Stimulated activated CD4-positive, alpha-beta T cell treated with anti-CD3 and anti-CD28 coated beads, Interleukin-4, amount 100 ng/mL, for 24 hours (primary cell): ENCODE data around the gene FHAD1.

Experiments used
- DNase-seq: peaks from one replicate; pipeline ENCODE4 v3.0.0-alpha.2; 2020

Gene FHAD1

DNA sequence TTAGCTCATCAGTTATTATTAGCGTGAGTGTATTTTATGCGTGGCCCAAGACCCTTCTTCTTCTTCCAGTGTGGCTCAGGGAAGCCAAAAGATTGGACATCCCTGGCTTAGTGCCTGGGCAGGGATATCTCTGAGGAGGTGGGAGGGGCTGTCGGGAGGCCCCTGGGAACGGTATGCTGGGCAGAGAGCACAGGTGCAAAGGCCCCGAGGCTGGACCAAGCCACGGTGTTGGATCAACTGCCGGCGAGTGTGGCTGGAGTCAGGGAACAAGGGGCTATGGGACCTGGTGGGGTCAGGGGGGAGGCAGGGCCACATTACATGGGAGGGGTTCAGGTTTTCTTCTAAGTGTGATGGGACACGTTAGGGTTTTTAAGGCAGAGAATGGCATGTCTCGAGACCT is 62.7 kb downstream of the FHAD1 start:
- no peak for DNase-seq

DNA sequence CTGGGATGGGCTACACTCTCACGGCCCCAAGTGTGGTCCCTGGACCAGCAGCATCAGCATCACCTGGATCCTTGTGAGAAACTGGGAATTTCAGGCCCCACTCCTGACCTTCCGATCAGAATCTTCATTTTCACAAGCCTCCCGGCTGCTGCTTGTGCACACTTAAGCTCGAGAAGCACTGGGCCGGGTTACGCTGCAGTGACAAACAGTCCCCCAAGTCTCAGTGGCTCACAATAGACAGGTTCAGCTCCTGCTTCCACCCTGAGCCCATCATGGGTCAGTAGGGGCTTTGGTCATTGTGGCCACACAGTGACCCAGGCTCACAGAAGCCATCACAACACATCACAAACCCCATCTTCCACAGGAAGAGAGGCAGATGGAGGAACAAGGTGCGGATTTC is 63.5 kb downstream of the FHAD1 start:
- DNase-seq, result no peak

GRCh38 chr1:15311122-15311822 is 64.2 kb downstream of the FHAD1 start:
- no peak for DNase-seq

GRCh38 chr1:15311880-15312279 is 64.9 kb downstream of the FHAD1 start:
- DNase-seq, result no peak

DNA sequence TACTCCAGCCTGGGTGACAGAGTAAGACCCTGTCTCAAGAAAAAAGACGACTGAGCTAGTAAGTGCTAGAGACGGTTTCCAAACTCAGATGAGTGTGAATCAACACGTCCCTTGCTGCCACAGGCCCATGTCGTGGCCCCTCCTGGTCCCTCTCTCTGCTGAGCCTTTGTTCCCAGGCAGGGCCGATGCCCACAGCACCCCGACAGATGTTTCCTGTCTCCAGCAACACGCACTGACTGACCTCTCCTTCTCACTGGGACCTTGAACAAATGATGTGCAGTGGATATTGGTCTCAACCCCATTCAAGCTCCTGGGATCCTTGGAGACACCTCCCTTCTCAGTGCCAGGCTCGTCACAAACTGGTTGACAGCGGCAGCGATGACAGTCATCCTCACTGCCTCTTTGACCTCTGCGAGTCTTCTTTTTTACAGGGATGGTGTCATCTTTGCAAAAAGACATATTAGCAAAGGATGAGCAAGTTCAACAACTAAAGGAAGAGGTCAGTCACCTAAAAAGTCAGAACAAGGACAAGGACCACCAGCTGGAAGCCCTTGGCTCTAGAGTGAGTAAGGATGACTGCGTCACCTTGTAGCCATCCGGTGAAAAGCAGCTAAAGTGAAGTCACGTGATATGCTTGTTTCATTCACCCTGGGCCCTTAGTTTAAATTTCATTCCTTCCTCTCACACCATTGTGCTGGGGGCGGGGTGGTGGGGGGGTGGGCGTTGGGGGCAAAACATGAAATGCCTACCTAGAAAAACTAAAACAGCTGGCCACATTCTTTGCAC is 65.8 kb downstream of the FHAD1 start:
- DNase-seq, result no peak

DNA sequence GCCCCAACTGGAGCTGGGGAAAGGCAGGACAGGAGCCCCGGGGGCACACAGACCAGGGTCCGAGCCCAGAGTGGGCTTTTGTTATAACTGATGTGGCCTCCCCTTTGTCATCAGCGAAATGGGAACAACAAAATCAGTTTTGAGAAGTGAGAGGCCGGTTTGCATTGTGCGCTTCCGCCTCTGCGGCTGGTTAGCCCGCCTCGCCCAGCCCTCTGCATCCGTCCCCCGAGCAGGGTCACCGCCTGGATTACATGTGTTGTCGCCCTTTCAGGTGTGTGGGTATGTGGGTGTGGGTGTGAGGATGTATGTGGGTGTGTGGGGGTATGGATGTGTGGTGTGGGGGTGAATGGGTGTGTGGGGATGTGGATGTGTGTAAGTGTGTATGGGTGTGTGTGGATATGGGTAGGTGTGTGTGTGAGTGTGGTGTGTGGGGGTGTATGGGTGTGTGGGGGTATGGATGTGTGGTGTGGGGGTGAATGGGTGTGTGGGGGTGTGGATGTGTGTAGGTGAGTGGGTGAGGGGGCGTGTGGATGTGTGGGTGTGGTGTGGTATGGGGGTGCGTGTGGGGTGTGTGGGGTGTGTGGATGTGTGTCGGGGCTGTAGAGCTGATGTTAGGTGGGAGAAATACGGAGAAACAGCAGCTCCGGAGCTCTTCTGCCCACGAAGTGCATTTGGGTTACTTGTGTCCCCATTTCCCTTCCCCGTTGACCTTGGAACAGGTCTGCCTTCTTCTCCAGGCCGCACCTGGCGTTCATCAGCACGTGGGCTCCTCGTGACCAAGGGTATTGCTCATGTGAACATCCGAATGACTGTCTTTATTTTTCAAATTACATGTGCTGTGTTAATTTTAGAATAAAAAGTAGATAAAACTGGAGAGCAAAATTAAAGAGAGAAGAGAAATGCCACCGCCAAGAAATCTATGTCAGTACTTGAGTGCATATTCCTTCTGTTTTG is 67.6 kb downstream of the FHAD1 start:
- no peak for DNase-seq

DNA sequence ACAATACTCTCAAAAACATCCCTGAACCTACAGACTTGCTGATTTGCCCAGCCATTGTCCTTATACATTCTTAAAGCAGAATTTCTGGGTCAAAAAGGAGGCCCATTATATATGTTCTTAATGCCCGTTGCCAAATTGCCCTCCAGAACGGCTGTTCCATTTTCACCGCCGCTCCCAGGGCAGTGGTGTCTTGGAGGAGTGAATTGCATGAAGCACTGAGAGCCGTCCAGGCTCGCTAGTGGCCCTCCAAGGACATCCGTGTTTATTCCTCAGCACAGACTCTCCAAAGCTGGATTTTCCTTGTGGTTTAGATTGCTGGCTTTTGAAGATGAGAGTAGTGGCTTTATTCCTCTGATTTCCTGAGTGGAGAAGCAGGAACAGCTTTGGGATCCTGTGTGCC is 68.8 kb downstream of the FHAD1 start:
- DNase-seq, result no peak

- no peak for DNase-seq
Observed at GRCh38 chr1:15316510-15316909, 69.5 kb downstream of the FHAD1 start.

- DNase-seq, result no peak
Observed at GRCh38 chr1:15320267-15320666, 73.2 kb downstream of the FHAD1 start.

- DNase-seq, result no peak
Observed at GRCh38 chr1:15321601-15322000, 74.6 kb downstream of the FHAD1 start.

GRCh38 chr1:15322648-15323350 is 75.8 kb downstream of the FHAD1 start:
- DNase-seq, result no peak

DNA sequence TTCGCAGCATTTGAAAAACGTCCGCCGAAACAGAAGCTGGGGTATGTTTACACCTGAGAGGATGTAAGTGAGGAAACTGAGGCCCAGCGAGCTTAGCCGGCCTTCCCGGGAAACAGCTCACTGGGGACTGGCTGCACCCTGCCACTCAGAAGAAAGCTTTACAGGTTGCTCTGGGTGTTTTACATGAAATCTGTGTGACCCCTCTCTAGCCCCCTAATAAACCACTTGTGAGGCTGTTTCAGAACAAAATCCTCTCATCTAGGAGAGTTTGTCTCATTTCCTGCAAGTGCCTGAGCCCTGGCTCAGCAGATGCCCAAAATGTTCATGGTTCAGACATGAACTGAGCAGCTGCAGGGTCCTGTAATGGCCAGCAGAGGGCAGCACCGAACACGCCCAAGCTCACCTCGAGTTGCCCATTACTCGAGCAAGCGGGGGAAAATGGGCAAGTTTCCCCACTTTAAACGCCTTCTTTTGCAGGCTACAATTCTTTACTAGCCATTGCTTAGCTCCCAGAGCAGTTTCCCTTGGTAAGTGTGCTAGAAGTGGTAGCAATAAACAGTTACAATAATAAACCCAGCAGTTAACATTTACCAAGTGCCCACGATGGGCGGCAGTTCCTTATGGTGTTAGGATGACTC is 76.4 kb downstream of the FHAD1 start:
- peak; percentile 78 for DNase-seq

DNA sequence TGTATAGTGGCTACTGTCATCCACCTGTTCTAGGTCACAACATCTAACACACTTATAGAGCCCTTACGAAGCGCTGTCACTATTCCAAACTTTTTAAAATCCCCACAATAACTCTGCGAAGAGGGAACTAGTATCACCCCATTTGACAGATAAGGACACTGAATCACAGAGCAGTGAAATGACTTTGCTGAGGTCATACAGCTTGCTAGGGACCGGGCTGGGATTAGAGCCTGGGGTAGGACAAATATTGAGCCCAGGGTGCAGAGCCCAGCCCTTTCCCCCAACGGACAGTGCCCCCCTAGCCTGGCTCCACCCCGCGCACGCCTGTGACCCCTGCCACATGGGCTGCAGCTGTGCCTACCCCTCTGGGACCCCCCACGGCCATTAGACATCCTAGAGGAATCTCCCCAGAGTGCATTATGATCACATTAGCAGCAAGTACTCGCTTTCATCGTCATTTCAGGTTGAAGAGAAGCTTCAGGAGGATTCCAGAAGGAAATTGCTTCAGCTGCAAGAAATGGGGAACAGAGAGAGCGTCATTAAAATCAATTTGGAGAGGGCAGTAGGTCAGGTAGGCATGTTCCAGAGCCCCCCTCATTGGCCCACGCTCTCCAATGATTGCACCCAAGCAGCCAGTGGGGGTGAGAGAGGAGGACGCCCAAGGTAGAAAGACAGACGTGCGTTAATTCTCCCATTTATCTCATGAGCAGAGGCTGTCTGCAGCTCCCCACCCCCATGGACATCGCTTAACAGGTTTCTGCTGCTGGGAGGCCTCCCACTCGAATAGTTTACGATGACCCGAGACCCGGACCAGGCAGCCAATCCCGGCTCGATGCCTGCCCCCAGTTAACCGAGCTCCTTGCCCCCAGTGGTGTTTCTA is 77.2 kb downstream of the FHAD1 start:
- no peak for DNase-seq

DNA sequence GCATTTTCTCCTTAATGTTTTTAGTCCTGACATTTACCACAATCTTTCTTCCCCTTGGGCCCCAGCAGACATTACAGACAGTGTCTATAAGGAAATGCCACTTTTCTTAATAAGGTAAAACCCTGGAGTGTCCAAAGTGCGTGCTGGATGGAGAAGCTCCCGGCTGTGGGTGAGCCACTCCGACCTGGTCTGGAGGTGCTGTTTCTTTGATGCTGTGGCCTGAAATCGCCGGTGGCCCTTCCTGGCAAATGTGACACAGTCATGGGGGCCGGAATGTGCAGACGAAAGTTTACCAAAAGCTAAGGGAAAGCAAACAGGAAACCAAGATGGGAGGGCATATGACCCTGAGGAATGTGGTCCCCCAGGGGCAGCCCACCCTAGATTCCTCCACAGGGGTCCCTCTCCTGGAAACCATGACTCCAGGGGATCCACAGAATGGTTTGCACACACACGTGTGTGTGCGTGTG is 77.9 kb downstream of the FHAD1 start:
- DNase-seq, result no peak

DNA sequence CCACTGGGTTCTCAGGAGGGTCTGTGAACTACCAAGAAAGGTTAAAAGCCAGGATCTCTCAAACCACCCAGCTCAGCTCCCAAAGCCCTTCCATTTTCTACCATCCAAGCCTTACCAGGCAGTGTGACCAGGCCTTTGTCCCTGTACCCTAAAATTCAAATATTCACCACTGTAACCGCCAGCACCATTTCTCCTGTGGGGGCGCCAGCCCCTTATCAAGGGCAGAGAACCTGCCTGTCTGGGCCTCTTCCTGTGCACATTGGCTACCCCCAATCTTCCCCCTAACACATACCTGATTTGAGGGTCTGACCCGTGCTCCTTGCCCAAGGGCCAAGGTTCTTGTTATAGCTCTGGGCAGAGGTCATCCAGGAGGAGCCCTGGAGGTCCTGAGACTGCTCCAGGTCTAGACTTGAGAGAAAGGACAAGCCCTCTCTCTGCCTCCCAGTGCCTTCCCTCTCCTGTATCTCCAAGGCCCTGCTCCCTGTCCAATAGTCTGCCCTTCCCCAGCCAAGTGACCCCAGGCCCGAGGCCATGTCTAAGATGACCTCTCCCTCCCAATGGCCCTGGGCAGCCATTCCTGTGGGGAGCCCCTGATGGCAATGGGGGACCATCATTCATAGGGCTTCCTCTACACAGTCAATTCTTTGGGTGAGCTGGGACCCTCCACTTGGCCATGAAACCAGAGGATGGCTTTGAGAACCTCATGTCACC is 78.5 kb downstream of the FHAD1 start:
- no peak for DNase-seq

DNA sequence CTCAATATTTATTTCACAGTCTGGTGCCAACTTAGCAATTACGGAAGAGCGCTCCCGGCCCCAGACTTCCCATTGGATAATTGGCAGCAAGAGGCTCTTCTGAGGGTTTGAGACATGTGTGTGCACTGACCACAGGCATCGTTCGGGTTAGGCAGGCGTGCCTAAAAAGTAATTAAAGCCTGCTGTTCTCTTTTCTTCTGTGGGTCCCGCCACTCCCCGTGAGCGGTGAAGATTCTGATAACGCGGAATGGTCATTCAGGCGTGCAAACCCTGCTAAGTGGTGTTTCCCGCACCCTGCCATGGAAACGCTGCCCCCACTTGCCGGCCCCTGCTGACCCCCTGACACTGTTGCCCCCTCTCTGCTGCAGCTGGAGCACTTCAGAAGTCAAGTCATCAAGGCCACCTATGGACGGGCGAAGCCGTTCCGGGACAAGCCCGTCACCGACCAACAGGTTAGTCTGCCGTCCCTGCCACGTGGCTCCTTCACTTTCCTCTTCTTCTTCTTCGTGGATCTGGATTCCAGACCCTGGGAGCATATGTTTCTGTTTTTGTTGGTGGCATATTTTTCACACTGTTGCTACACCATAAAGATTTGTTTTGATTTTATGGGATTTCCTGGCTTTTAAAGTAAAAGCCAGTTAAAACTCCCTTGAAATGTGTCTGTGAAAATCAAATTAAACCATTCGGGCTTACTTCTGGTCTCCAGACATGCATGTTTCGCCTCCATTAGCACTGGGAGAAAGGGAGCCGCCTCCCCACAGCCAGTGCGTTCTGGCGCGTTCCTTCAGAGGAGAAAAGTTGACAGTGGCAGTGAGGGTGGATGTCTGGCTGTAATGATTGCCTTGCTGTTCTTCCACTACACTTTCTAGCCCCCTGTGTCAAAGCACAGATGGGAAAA is 79.9 kb downstream of the FHAD1 start:
- DNase-seq, result no peak

DNA sequence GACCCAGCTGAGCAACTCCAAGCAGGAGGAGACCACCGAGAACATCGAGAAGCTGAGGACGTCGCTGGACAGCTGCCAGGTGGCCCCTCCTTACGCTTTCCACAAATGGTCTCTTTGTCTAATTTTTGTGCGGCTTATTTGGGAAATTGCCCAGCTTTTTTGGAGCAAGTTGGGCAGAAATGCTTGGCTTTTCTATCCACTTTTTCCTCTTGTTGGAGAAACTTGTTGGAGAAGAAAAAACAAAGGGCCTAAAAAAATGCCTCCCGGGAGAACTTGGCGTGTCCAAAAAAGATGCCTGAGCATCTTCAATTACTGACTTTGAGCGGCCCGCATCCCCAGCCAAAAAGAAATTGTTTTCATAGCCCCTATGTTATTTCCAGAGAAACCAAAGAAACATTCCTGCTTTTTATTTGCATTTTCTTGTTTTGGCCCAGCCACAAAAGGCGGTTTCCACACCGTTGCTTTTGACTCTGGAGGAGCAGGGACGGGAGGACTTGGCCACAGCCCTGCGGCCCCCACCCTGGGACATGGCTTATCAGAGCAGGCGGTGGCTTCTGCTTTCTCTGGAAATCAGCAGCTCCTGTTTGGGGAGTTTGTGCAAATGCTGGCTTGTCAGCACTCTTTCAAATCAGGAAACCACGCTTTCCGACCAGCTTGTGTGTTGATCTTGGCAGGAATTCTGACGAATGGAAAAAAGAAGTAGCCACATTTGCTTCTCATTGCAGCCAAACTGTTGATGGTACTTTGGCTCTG is 81.5 kb downstream of the FHAD1 start:
- DNase-seq, result no peak

DNA sequence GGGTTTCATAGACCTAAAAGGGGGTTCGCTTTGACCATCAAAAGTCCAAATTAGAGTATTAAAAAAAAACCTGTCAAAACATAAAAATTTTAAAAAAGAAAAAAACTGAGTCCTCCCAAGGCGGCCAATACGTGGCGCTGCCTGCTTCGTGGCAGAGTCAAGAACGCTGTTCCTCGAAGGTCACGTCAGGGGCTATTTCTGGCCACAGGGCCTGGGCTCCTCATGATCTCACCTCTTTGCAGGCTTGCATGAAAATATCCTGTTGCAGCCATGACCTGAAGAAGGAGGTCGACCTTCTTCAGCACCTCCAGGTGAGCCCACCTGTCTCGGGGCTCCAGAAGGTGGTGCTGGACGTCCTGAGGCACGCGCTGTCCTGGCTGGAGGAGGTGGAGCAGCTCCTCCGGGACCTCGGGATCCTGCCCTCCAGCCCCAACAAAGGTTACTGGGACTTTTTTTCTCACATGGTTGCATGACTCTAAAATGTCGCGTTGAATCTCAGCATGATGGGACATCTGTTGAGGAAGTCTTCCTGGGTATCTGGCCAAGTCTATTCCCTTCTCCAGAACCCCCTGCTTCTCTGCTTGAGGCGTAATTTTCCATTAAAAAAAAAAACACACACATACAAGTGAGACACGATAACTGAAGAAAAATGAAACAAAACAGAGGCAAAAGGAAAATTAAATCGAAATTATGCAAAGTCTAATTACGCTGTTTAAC is 82.2 kb downstream of the FHAD1 start:
- no peak for DNase-seq
